Ishikawa (cell line): ENCODE data around the gene NDRG3.

Experiments used
- CEBPB ChIP-seq: IDR thresholded peaks from 2 replicates; pipeline ENCODE4 v1.6.1; 2012
- CREB1 ChIP-seq: IDR thresholded peaks from 2 replicates; pipeline ENCODE4 v1.6.1; 2012; ENCODE audit warnings: low read depth
- EGR1 ChIP-seq: IDR thresholded peaks from 2 replicates; pipeline ENCODE4 v1.6.1; 2012
- EP300 ChIP-seq: IDR thresholded peaks from 2 replicates; pipeline ENCODE4 v1.6.1; 2012; ENCODE audit warnings: borderline replicate concordance
- FOXM1 ChIP-seq: IDR thresholded peaks from 2 replicates; pipeline ENCODE4 v1.6.1; 2012; ENCODE audit warnings: low read depth, borderline replicate concordance
- NFIC ChIP-seq: IDR thresholded peaks from 2 replicates; pipeline ENCODE4 v1.6.1; 2012
- RAD21 ChIP-seq: IDR thresholded peaks from 2 replicates; pipeline ENCODE4 v1.6.1; 2012; ENCODE audit warnings: low read depth
- REST ChIP-seq: IDR thresholded peaks from 2 replicates; pipeline ENCODE4 v1.6.1; 2012; ENCODE audit warnings: low read depth, mild to moderate bottlenecking
- TAF1 ChIP-seq: IDR thresholded peaks from 2 replicates; pipeline ENCODE4 v1.6.1; 2012; ENCODE audit warnings: low read depth, mild to moderate bottlenecking
- TCF12 ChIP-seq: IDR thresholded peaks from 2 replicates; pipeline ENCODE4 v1.6.1; 2012; ENCODE audit warnings: low read depth
- TEAD4 ChIP-seq: IDR thresholded peaks from 2 replicates; pipeline ENCODE4 v1.6.1; 2012
- YY1 ChIP-seq: IDR thresholded peaks from 2 replicates; pipeline ENCODE4 v1.6.1; 2012; ENCODE audit warnings: low read depth
- ZBTB7A ChIP-seq: IDR thresholded peaks from 2 replicates; pipeline ENCODE4 v1.6.1; 2012; ENCODE audit warnings: low read depth
- TF ChIP-seq, protein P1 (sequence below): IDR thresholded peaks from 2 replicates; pipeline ENCODE4 v1.6.1; 2012
- TF ChIP-seq, protein P2 (sequence below): IDR thresholded peaks from 2 replicates; pipeline ENCODE4 v1.6.1; 2012

The NDRG3 gene

GRCh38 chr20:36676701-36677421 lies 69.0 kb downstream of the NDRG3 start:
- TF ChIP-seq CEBPB (no peak), EGR1 (no peak), TAF1 (no peak), EP300 (no peak), TCF12 (no peak), CREB1 (no peak), NFIC (no peak), RAD21 (no peak), YY1 (no peak), TEAD4 (no peak), FOXM1 (no peak), REST (no peak), ZBTB7A (no peak)
- TF ChIP-seq, protein P1, sequence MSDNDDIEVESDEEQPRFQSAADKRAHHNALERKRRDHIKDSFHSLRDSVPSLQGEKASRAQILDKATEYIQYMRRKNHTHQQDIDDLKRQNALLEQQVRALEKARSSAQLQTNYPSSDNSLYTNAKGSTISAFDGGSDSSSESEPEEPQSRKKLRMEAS = no peak
- TF ChIP-seq, protein P2, sequence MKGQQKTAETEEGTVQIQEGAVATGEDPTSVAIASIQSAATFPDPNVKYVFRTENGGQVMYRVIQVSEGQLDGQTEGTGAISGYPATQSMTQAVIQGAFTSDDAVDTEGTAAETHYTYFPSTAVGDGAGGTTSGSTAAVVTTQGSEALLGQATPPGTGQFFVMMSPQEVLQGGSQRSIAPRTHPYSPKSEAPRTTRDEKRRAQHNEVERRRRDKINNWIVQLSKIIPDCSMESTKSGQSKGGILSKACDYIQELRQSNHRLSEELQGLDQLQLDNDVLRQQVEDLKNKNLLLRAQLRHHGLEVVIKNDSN = no peak

- TF ChIP-seq YY1 (no peak), REST (no peak), CREB1 (no peak), RAD21 (no peak), TCF12 (no peak), EP300 (no peak), ZBTB7A (no peak), CEBPB (no peak), FOXM1 (no peak), EGR1 (no peak)
- TF ChIP-seq, protein P1 = no peak
- TF ChIP-seq, protein P2 = no peak
Observed at GRCh38 chr20:36672991-36673390, 72.9 kb downstream of the NDRG3 start.

GRCh38 chr20:36670665-36671357 lies 75.1 kb downstream of the NDRG3 start:
- TF ChIP-seq TAF1 (no peak), TCF12 (no peak), TEAD4 (no peak), NFIC (no peak), CEBPB (no peak), EP300 (no peak), EGR1 (no peak), CREB1 (no peak)

DNA sequence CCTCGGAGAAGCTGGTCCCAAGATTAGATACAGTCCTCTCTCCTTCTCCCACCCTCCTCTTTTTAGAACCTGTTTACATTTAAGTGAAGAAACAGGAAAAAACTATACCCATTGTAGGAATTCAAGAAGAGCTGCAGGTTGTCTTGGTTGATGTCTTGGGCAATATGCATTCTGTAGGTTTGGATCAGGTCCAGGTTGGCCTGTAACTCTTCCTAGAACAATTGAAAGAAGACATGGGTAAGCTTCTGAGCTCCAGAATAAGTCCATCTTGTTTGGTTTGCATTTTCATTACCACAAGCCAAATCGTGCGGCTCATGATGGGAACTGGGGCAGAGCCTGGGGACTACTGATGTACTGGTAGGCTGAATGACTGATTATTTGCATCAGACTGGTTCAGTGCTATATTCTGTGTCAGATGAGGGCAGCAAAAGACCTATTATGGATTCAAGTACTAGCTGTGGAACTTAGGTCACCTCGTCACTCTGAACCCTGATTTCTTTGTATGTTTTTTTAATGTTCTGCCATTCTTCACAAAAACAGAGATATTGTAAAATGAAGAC lies 79.6 kb downstream of the NDRG3 start:
- TF ChIP-seq NFIC (peak; percentile 21; the same call in 1 of the 2 replicates), RAD21 (peak; percentile 51), TCF12 (no peak)

GRCh38 chr20:36663031-36663430 lies 82.9 kb downstream of the NDRG3 start:
- TF ChIP-seq, protein P1 = no peak
- TF ChIP-seq, protein P2 = no peak
- no peak for TF ChIP-seq CREB1
